ENCODE measurements around the gene EYS.

Gene EYS

DNA sequence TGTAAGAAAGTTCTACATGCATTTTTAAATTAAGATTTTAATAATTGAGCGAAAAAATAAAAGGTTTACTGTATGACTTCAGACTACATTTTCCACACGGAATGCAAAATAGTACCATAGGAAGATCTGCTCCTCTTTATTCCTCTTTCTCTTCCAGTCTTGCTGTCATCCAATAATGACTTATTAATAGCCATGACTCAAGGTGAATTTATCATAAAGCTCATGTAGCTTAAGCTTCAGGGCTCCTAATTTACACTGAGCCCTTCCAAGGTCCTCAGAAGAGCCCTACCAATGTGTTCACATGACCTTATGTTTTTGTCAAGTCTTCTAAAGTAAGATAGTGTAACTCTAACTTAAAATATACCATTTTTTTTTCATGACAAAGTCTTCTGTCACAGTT is 1561.4 kb downstream of the EYS start:
- Histone ChIP-seq H3K4me3 (ENCODE audit: low read length) (no peak overlapping the region), H3K27me3 (ENCODE audit: control insufficient read depth, low read length) (no peaks in the 10 kb centered on the region), H3F3A (ENCODE audit: control insufficient read depth, insufficient read depth) (no peaks in the 10 kb centered on the region), H3K4me2 (ENCODE audit: low read length) (no peak overlapping the region), H3K27ac (ENCODE audit: low read depth, low read length) (no peak overlapping the region), H4K20me1 (ENCODE audit: control insufficient read depth, insufficient read depth, low read depth, low read length) (no peaks in the 10 kb centered on the region), H3K9me2 (replicated peaks; ENCODE audit: control insufficient read depth, low read length) (no peaks in the 10 kb centered on the region; the same call in 1 of the 2 replicates), H3K4me1 (ENCODE audit: control insufficient read depth, low read length) (no peaks in the 10 kb centered on the region), H3K36me3 (ENCODE audit: control insufficient read depth, low read length) (no peaks in the 10 kb centered on the region), H3K9me3 (ENCODE audit: control insufficient read depth, insufficient read depth, low read length) (no peaks in the 10 kb centered on the region), H3K79me2 (ENCODE audit: control insufficient read depth, low read length) (no peaks in the 10 kb centered on the region)
- no peak for TF ChIP-seq CTCF (IDR thresholded peaks at IDR 0.05; ENCODE audit: low read depth, low read length, poor library complexity, severe bottlenecking)
- TF ChIP-seq EZH2phosphoT487 (IDR thresholded peaks at IDR 0.05; ENCODE audit: borderline replicate concordance, low read length), result no peak

DNA sequence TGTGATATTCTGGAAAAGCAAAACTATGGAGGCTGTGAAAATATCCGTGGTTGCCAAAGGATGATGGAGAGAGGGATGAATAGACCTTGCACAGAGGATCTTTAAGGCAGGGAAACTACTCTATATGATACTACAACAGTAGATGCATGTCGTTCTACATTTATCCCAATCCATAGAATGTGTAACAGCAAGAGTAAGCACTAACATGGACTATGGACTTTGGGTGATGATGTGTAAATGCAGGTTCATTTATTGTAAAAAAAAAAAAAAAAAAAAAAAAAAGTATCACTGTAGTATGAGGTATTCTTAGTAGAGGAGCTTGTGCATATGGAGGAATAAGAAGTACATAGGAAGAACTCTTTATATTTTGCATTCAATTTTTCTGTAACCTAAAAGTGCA is 1563.9 kb downstream of the EYS start:
- no peaks in the 10 kb centered on the region for H3K9me3 ChIP-seq (ENCODE audit: control insufficient read depth, insufficient read depth, low read length)
- H4K20me1 ChIP-seq (ENCODE audit: control insufficient read depth, insufficient read depth, low read depth, low read length), result no peaks in the 10 kb centered on the region
- no peaks in the 10 kb centered on the region for H3F3A ChIP-seq (ENCODE audit: control insufficient read depth, insufficient read depth)
- H3K27ac ChIP-seq (ENCODE audit: low read depth, low read length), result no peak overlapping the region
- no peak overlapping the region for H3K4me3 ChIP-seq (ENCODE audit: low read length)
- TF ChIP-seq CTCF (IDR thresholded peaks at IDR 0.05; ENCODE audit: low read depth, low read length, poor library complexity, severe bottlenecking), result no peak
- no peak for TF ChIP-seq EZH2phosphoT487 (IDR thresholded peaks at IDR 0.05; ENCODE audit: borderline replicate concordance, low read length)
- no peaks in the 10 kb centered on the region for H3K79me2 ChIP-seq (ENCODE audit: control insufficient read depth, low read length)
- no peaks in the 10 kb centered on the region; the same call in 1 of the 2 replicates for H3K9me2 ChIP-seq (replicated peaks; ENCODE audit: control insufficient read depth, low read length)
- H3K36me3 ChIP-seq (ENCODE audit: control insufficient read depth, low read length), result no peaks in the 10 kb centered on the region
- no peaks in the 10 kb centered on the region for H3K27me3 ChIP-seq (ENCODE audit: control insufficient read depth, low read length)
- H3K4me1 ChIP-seq (ENCODE audit: control insufficient read depth, low read length), result no peaks in the 10 kb centered on the region
- no peak overlapping the region for H3K4me2 ChIP-seq (ENCODE audit: low read length)

DNA sequence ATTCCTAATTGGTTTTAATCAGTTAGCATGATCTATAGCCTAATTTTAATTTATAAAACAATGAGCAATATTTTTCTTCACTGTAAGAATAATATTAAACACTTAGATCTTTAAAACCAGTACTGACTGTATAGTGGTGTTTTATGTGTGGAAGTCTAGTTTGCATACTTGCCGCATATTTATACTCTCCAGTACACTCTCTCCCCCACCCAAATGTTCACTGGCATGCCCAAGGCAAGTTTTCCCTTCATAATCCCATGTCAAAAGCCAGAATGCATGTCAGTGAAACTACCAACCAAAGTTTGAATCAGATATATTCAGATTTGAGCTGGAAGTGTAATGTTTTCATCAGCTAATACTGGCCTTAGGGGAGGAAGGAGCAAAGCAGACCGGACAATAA is 1565.3 kb downstream of the EYS start:
- Histone ChIP-seq H3K9me3 (ENCODE audit: control insufficient read depth, insufficient read depth, low read length) (no peaks in the 10 kb centered on the region), H3K27ac (ENCODE audit: low read depth, low read length) (no peak overlapping the region), H3F3A (ENCODE audit: control insufficient read depth, insufficient read depth) (no peaks in the 10 kb centered on the region), H3K4me3 (ENCODE audit: low read length) (no peak overlapping the region), H3K27me3 (ENCODE audit: control insufficient read depth, low read length) (no peaks in the 10 kb centered on the region), H3K9me2 (replicated peaks; ENCODE audit: control insufficient read depth, low read length) (no peaks in the 10 kb centered on the region; the same call in 1 of the 2 replicates), H4K20me1 (ENCODE audit: control insufficient read depth, insufficient read depth, low read depth, low read length) (no peaks in the 10 kb centered on the region), H3K4me2 (ENCODE audit: low read length) (no peak overlapping the region), H3K79me2 (ENCODE audit: control insufficient read depth, low read length) (no peaks in the 10 kb centered on the region), H3K36me3 (ENCODE audit: control insufficient read depth, low read length) (no peaks in the 10 kb centered on the region), H3K4me1 (ENCODE audit: control insufficient read depth, low read length) (no peaks in the 10 kb centered on the region)
- TF ChIP-seq CTCF (IDR thresholded peaks at IDR 0.05; ENCODE audit: low read depth, low read length, poor library complexity, severe bottlenecking) (no peak), EZH2phosphoT487 (IDR thresholded peaks at IDR 0.05; ENCODE audit: borderline replicate concordance, low read length) (no peak)
